BJ (cell line): Measurements from ENCODE around the gene PAIP1. TPM values are rescaled to one million over a fixed set of nuclear protein-coding genes. Genes with fewer than 3 reads are reported as not detected.

Experiments
- CTCF ChIA-PET: fragments of 350-600 bp; formaldehyde crosslinking; extraction: SDS; loops from one replicate; lab custom pipeline; 2021; ENCODE audit warnings: antibody characterized with exemption, inconsistent platforms; lab: Yijun Ruan, JAX
- POLR2A ChIA-PET: fragments of 300-600 bp; sonication (Branson Sonifier 250); formaldehyde crosslinking; extraction: SDS; loops from one replicate; lab custom pipeline; 2021; ENCODE audit warnings: antibody characterized with exemption; lab: Charles Lee
- DNase-seq: peaks from one replicate; pipeline ENCODE4 v3.0.0-alpha.2; 2011; ENCODE audit warnings: low read depth
- H3K27me3 ChIP-seq: 2 replicates; pipeline ENCODE4 v1.6.0; 2011; ENCODE audit warnings: low read length; ENCODE audit not compliant: control insufficient read depth, insufficient read depth
- H3K36me3 ChIP-seq: 2 replicates; pipeline ENCODE4 v1.5.1; 2011; ENCODE audit warnings: low read length; ENCODE audit not compliant: control insufficient read depth, insufficient read depth
- H3K4me3 ChIP-seq: 2 replicates; pipeline ENCODE4 v1.5.1; 2011; ENCODE audit warnings: low read depth, mild to moderate bottlenecking, control low read depth, low read length
- CTCF ChIP-seq: IDR thresholded peaks from 2 replicates; pipeline ENCODE4 v1.5.1; 2011; ENCODE audit warnings: low read depth, mild to moderate bottlenecking, control low read depth, inconsistent platforms, low read length, moderate library complexity; ENCODE audit not compliant: insufficient read depth
- polyA plus RNA-seq: library from polyadenylated mRNA; depleted of rRNA; stranded (reverse); fragments of >200 nt; gene quantifications from 2 replicates; pipeline ENCODE4 v1.2.3, GENCODE V29; 2011

Gene PAIP1
- polyA plus RNA-seq, 1 experiment = 71.8 TPM

DNA sequence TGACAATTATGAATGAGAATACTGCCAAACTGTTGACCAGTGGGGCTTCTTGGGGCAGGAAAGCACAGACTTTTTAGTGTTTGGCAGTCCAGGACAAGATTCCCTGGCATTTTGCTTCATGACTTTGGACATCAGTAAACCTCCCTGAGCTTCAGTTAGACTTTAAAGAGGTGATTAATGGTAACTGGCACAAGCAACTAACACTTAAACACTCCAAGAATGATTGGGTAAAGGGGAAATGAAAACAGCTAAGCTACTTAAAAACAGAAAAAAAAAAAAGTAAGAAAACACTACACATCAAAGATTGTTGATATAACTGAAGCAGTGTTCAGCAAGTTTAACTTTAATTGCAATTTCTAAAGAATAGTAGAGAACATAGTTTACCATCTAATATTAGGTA, 13.4 kb downstream of the PAIP1 start:
- POLR2A ChIA-PET = interaction anchor here (0.7 kb wide), 1 partner anchor 8 kb away, joined by 8 read pairs; no protein-coding TSS in a partner anchor
- peaks cover 12% of the 10 kb centered on the region for H3K36me3 ChIP-seq
- H3K27me3 ChIP-seq = no peaks in the 10 kb centered on the region
- CTCF ChIA-PET = interaction anchor here (1.7 kb wide), 1 partner anchor 20 kb away, joined by 6 read pairs; no protein-coding TSS in a partner anchor
- no peak for DNase-seq
- no peak for TF ChIP-seq CTCF
- H3K4me3 ChIP-seq = no peak overlapping the region

DNA sequence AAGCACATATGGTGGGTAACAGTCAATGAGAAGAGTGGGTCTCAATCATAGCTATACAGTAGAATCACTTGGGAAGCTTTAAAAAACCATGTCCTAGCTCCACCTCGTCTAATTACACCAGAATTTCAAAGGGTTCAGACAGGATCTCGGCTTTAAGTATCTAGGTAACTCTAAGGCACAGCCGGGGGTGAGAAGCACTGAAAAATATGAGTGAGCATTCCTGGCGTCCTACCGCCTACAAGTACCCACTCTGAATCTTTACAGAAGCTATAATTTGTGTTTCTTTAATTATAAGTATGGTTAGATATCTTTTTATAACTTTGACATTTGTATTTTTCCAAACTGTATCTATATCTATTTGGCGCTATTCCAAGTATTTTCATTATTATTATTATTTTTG, 16.1 kb downstream of the PAIP1 start:
- peaks cover 9% of the 10 kb centered on the region for H3K36me3 ChIP-seq
- ChIA-PET CTCF (interaction anchor here (1.5 kb wide), 1 partner anchor 36 kb away, joined by 4 read pairs; no protein-coding TSS in a partner anchor), POLR2A (no interaction called here)
- no peaks in the 10 kb centered on the region for H3K27me3 ChIP-seq
- no peak for DNase-seq
- TF ChIP-seq CTCF = no peak
- H3K4me3 ChIP-seq = no peak overlapping the region

DNA sequence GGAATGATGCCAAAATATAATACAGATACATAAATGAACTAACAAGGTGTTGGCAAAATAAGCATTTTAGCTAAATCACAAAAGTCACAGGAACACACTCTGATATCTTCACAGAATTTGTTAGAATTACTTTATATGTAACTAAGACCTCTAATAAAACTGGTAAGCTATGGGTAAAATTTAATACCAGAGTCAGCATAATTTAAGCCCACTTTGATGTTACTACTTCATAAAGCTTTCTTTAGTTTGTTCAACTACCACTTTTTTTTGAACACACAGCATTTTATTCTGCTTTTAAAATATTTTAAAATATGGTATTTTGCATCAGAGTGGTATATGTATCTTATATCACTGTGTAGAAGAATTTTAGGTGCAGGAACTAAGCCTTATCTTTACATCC, 19.9 kb downstream of the PAIP1 start:
- peaks cover 9% of the 10 kb centered on the region for H3K36me3 ChIP-seq

DNA sequence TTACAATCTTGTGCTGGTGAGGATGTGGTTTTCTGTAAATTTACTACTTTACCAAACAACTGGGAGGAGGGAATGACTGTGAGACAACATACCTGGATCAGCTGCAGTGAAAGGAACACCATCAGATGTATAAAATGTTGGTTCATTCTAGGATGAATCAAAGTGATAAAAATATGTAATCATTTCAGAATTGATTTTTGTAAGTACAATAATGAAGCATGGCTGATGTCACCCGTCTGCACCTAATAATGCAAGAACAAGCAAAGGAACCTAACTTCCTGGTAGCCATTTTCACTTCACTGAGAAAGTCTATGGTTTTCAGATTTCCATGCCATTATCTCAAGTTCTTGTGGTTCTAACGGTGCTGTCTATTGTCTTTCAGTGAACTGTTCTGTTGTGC, 23.2 kb downstream of the PAIP1 start:
- Histone ChIP-seq H3K4me3 (no peak overlapping the region), H3K27me3 (no peaks in the 10 kb centered on the region), H3K36me3 (peaks cover 12% of the 10 kb centered on the region)
- CTCF ChIA-PET = no interaction called here
- POLR2A ChIA-PET = no interaction called here
- no peak for TF ChIP-seq CTCF
- no peak for DNase-seq

More for the DNA sequence above, 19.9 kb downstream of the PAIP1 start:
- no peak for DNase-seq
- POLR2A ChIA-PET = no interaction called here
- CTCF ChIA-PET = interaction anchor here (1.0 kb wide), 2 partner anchors 12 to 95 kb away, joined by 3 read pairs; no protein-coding TSS in a partner anchor
- TF ChIP-seq CTCF = no peak
- Histone ChIP-seq H3K27me3 (no peaks in the 10 kb centered on the region), H3K4me3 (no peak overlapping the region)

DNA sequence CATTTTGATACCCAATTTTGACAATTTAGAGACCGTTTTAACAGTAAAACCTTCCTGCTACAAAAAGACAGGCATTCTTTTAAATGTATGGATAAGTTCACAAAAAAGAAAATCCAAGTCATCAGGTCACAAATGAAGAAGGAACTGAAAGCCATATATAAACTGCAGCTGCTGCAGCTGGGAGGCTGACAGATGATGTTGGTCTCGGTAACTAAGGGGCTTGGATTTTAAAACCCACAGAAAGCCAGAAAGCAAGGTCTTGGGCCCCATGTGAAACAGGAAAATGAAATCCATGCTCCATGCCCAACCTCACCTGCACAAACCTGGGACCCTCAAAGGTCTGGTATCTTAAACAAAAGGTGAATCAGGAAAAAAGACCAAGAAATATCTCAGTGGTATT, 26.2 kb downstream of the PAIP1 start:
- no peak for TF ChIP-seq CTCF
- Histone ChIP-seq H3K27me3 (no peaks in the 10 kb centered on the region), H3K4me3 (no peak overlapping the region), H3K36me3 (peaks cover 9% of the 10 kb centered on the region)
- ChIA-PET POLR2A (no interaction called here), CTCF (no interaction called here)
- no peak for DNase-seq
